Breast epithelium (tissue), 4 donors: ENCODE results near the gene AQP6. TPM values are rescaled to one million over a fixed set of nuclear protein-coding genes. Genes with fewer than 3 reads are reported as not detected.
A peak's percentile ranks its signal among the peaks of the same experiment; 100 is the strongest.

Experiments
- DNase-seq, 2 donors: peaks; one replicate each; pipeline ENCODE4 v3.0.0-alpha.2; 2019; ENCODE audit warnings: low spot score in 2 of 2
- H3K27ac ChIP-seq, 2 donors: fragments of 200-600 bp; sonication (generic) in 1 of 2; one replicate each; pipeline ENCODE4 v1.5.1; 2016 to 2019; ENCODE audit warnings: mild to moderate bottlenecking in 1 of 2
- H3K27me3 ChIP-seq, 2 donors: fragments of 200-600 bp; sonication (generic) in 1 of 2; one replicate each; pipeline versions ENCODE4 v1.5.1 to v1.6.0; 2017 to 2019; ENCODE audit warnings: control low read depth in 1 of 2, mild to moderate bottlenecking in 1 of 2
- H3K36me3 ChIP-seq: fragments of 200-600 bp; one replicate; pipeline ENCODE4 v1.5.1; 2019
- H3K4me1 ChIP-seq, 2 donors: fragments of 200-600 bp; sonication (generic); one replicate each; pipeline ENCODE4 v1.5.1; 2016 to 2019; ENCODE audit warnings: control low read depth in 1 of 2
- H3K4me3 ChIP-seq, 3 donors: fragments of 200-600 bp; sonication (generic); 1 replicate in 2 of 3; 2 replicates in 1 of 3; pipeline ENCODE4 v1.5.1; 2016 to 2019; ENCODE audit warnings: mild to moderate bottlenecking in 3 of 3, moderate library complexity in 2 of 3
- H3K9me3 ChIP-seq, 2 donors: fragments of 200-600 bp; sonication (generic) in 1 of 2; one replicate each; pipeline ENCODE4 v1.5.1; 2016 to 2019; ENCODE audit warnings: control low read depth in 1 of 2
- POLR2A ChIP-seq: fragments of 450-650 bp; IDR thresholded peaks from one replicate; pipeline ENCODE4 v1.6.1; 2016; ENCODE audit warnings: antibody characterized with exemption, mild to moderate bottlenecking, moderate library complexity
- POLR2AphosphoS5 ChIP-seq, 3 donors: sonication (generic); formaldehyde crosslinking; IDR thresholded peaks; one replicate each; pipeline ENCODE4 v1.6.1; 2017; ENCODE audit warnings: antibody characterized with exemption in 3 of 3
- intact Hi-C: fragments of 100-400 bp; cut with DNase I; formaldehyde crosslinking; loops from one replicate; pipeline ENCODE4 v1.15.1; 2023; ENCODE audit warnings: low total_unique reads
- total RNA-seq, 3 donors: library from RNA; depleted of rRNA; stranded (reverse); fragments of >200 nt; gene quantifications; one replicate each; pipeline ENCODE4 v1.1.0, GENCODE V29; 2016
- TF ChIP-seq, protein P1 (sequence below), 3 donors: fragments of 450-650 bp; IDR thresholded peaks; one replicate each; pipeline ENCODE4 v1.5.1; 2016 to 2017; ENCODE audit warnings: antibody characterized with exemption in 3 of 3, mild to moderate bottlenecking in 3 of 3, moderate library complexity in 3 of 3

AQP6 gene
- total RNA-seq, 3 donors from 2014 or later: 0.16 TPM; not detected in 2

DNA sequence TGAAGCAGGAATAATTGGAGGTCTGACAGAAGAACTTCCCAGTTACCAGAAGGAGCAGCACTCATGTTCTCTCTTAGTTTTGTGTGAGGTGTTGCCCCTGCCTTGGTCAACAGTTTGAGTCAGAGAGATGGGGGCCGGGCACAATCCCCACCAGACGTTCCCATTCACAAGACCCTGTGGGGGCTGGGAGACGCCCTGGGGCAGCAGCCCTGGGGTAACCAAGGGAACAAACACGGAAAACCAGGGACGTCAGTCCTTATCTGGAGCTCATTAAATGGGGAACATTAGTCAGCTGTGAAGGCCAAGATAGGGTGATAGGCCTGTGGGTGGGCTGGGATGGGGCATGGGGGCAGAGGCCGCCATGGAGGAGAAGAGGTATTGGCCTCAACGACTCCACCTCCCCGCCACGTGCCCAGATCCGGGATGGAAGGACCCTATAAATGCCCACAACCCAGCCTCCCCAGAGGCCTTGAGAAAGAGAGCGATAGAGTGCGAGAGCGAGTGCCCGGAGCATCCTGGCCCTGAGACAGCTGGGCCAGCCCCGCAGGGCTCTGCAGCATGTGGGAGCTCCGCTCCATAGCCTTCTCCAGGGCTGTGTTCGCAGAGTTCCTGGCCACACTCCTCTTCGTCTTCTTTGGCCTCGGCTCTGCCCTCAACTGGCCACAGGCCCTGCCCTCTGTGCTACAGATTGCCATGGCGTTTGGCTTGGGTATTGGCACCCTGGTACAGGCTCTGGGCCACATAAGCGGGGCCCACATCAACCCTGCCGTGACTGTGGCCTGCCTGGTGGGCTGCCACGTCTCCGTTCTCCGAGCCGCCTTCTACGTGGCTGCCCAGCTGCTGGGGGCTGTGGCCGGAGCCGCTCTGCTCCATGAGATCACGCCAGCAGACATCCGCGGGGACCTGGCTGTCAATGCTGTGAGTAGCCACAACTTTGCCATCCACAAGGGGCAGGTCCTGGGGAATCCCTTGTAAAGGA, 22.2 kb upstream of the AQP6 start, which contains the start of gene AQP2:
TSS of gene AQP2 (plus strand) at position 465 of the 979 bp plus-strand sequence. CDS start at position 559, 94 bp downstream.
- H3K4me1 ChIP-seq: peaks cover 0 to 4% of the 10 kb centered on the region in 2 donors
- peaks cover 3 to 17% of the 10 kb centered on the region in 2 donors for H3K27me3 ChIP-seq
- no peak within 1 kb of the TSS for H3K27ac ChIP-seq
- no peak for TF ChIP-seq POLR2AphosphoS5 (IDR thresholded peaks at IDR 0.05)
- TF ChIP-seq POLR2A: no peak
- TF ChIP-seq, protein P1, sequence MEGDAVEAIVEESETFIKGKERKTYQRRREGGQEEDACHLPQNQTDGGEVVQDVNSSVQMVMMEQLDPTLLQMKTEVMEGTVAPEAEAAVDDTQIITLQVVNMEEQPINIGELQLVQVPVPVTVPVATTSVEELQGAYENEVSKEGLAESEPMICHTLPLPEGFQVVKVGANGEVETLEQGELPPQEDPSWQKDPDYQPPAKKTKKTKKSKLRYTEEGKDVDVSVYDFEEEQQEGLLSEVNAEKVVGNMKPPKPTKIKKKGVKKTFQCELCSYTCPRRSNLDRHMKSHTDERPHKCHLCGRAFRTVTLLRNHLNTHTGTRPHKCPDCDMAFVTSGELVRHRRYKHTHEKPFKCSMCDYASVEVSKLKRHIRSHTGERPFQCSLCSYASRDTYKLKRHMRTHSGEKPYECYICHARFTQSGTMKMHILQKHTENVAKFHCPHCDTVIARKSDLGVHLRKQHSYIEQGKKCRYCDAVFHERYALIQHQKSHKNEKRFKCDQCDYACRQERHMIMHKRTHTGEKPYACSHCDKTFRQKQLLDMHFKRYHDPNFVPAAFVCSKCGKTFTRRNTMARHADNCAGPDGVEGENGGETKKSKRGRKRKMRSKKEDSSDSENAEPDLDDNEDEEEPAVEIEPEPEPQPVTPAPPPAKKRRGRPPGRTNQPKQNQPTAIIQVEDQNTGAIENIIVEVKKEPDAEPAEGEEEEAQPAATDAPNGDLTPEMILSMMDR (IDR thresholded peaks at IDR 0.05): no peak
- peak in 1 of 2 donors; percentile 36 for DNase-seq
- H3K4me3 ChIP-seq: no peak within 1 kb of the TSS
- H3K36me3 ChIP-seq: no peaks in the 10 kb centered on the region
- intact Hi-C loops: no loop called here
- H3K9me3 ChIP-seq: no peaks in the 10 kb centered on the region

DNA sequence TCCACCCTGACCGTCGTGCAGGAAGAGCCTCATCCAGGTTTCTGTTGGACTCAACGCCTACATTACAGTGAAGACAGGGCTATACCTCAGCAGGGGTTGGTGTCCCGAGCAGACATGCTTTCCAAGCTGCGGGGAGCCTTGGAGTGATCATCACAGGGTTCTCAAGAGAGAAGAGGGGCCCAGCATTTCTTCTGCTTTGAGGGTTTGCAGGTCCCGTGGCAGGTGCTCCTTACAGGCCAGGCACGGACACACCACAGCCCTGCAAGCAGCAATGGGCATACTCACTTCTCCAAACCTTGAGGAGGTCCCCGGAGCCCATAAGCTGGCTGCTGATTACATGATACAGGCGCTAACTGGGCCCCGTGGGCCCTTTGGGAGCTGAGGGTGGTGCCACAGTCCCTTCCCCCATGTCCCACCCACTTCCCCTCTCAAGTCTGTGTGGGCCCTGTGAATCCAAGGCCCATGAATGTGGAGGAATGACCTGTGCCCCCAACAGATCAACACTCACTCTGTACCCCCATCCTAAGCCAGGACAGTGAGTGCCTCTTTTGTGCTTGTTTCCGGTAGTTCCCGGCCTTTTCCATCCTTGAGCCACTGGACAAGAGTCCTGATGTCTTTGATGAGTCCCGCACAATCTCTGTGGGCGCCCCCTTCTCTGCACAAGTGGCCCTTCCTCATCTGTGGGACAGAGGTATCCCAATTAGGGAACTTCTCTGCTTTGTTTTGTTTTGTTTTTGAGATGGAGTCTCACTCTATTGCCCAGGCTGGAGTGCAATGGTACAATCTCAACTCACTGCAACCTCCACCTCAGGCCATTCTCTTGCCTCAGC, 21.1 kb upstream of the AQP6 start:
- intact Hi-C loops: no loop called here
- DNase-seq: peak in 1 of 2 donors; percentile 45
- Histone ChIP-seq H3K4me3 (no peak overlapping the region), H3K36me3 (no peaks in the 10 kb centered on the region), H3K4me1 (peaks cover 0 to 4% of the 10 kb centered on the region in 2 donors), H3K27ac (no peak overlapping the region), H3K27me3 (peaks cover 4 to 20% of the 10 kb centered on the region in 2 donors), H3K9me3 (no peaks in the 10 kb centered on the region)
- TF ChIP-seq POLR2A: no peak
- TF ChIP-seq, protein P1 (IDR thresholded peaks at IDR 0.05): no peak
- TF ChIP-seq POLR2AphosphoS5 (IDR thresholded peaks at IDR 0.05): no peak

DNA sequence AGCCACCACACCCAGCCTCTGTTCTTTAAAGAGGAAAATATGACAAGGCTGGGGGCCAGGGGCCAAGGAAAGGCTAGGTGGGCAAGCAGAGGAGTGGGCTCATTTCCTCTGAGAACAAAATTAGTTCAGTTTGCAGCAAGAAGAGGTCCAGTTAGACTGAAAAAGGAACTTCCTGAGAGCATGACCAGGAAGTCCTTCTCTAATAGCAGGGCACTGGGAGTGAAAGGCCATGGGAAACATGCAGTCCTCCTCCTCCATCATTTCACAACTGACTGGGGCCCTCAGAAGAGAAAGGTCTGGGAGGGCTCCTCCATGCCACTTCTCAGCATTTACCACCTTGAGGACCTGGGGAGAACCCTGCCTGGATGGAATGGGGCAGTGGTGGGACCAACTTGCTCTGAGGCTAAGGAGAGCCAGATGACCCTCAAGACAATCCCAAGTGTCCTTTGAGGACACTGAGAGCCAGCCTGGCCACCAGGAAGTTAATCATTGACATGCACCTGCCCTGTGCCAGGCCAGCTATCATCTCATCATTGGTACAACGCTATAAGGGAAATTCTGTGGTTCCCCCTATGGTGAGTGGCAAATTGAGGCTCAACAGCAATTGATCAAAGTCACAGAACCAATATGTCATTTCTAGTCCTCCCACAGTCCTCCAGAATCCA, 20.2 kb upstream of the AQP6 start:
- Histone ChIP-seq H3K4me1 (peaks cover 0 to 4% of the 10 kb centered on the region in 2 donors), H3K36me3 (no peaks in the 10 kb centered on the region), H3K9me3 (no peaks in the 10 kb centered on the region), H3K4me3 (no peak overlapping the region), H3K27me3 (peaks cover 4 to 20% of the 10 kb centered on the region in 2 donors), H3K27ac (no peak overlapping the region)
- intact Hi-C loops: loop anchor here (1.0 kb wide), 1 partner anchor 22 kb away; no protein-coding TSS in a partner anchor
- peak in 1 of 2 donors; percentile 38 for DNase-seq
- TF ChIP-seq POLR2A (no peak), POLR2AphosphoS5 (IDR thresholded peaks at IDR 0.05) (no peak)
- TF ChIP-seq, protein P1 (IDR thresholded peaks at IDR 0.05): no peak

DNA sequence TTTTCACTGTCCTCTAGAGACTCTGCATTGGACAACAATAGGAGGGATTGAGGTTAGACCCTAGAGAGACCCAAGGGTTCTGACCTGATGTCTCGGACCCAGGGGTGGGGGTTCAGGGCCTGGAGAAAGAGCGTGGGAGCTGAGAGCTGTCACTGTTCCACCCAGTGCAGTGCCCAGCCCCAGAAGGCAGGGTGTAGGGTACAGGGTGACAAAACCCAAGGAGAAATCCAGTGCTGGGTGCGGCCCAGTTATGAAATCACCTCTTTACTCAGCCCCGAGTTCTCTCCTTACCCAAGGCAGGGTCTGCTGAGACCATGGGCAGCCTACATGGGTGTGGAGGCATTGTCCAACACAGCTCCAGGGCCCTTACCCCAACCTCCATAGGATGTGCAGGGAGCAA, 19.6 kb upstream of the AQP6 start:
- intact Hi-C loops: loop anchor here (1.0 kb wide), 1 partner anchor 21 kb away; no protein-coding TSS in a partner anchor
- H3K27me3 ChIP-seq: peaks cover 4 to 20% of the 10 kb centered on the region in 2 donors

More for the DNA sequence above, 19.6 kb upstream of the AQP6 start:
- H3K4me3 ChIP-seq: no peak overlapping the region
- H3K9me3 ChIP-seq: no peaks in the 10 kb centered on the region
- TF ChIP-seq POLR2AphosphoS5 (IDR thresholded peaks at IDR 0.05): no peak
- no peak for TF ChIP-seq POLR2A
- TF ChIP-seq, protein P1 (IDR thresholded peaks at IDR 0.05): no peak
- H3K36me3 ChIP-seq: no peaks in the 10 kb centered on the region
- no peak overlapping the region for H3K27ac ChIP-seq
- DNase-seq: peak in 1 of 2 donors; percentile 2
- peaks cover 0 to 4% of the 10 kb centered on the region in 2 donors for H3K4me1 ChIP-seq
